Measurements from ENCODE around the gene VIPAS39. TPM values are rescaled to one million over a fixed set of nuclear protein-coding genes. Genes with fewer than 3 reads are reported as not detected.

VIPAS39 gene
- total RNA-seq: 10 to 100 TPM; 25.8 to 31.0 TPM

GRCh38 chr14:77457522-77458248, at the start of gene VIPAS39, which contains the start of gene AHSA1:
Gene VIPAS39 (minus strand): TSS chr14:77457601. CDS start chr14:77454102, 3,499 bp downstream.
Gene AHSA1 (plus strand): TSS chr14:77458093. CDS start chr14:77458190, 97 bp downstream.

GRCh38 chr14:77498120-77498979, 40.9 kb upstream of the VIPAS39 start, which contains the start of gene ISM2:
Gene ISM2 (minus strand): TSS chr14:77498816. CDS start chr14:77498793, 23 bp downstream.

GRCh38 chr14:77423423-77423822, 34.0 kb downstream of the VIPAS39 start, which contains the start of gene NOXRED1:
Gene NOXRED1 (minus strand): TSS chr14:77423523. CDS start chr14:77422889, 634 bp downstream.

GRCh38 chr14:77376771-77377501, 80.5 kb downstream of the VIPAS39 start, which contains the start of the genes SAMD15 and TMED8:
Gene SAMD15 (plus strand): TSS chr14:77377379. CDS start chr14:77377419, 40 bp downstream.
Gene TMED8 (minus strand): TSS chr14:77377094. CDS start chr14:77377053, 41 bp downstream.

Small RNA genes lying within 50 kb of the gene (small RNA-seq; reads per million reads assigned to genes)
- 0 reads per million in 2 donors for gene RF00404

Other genes with a start within 250 kb of the VIPAS39 start
- not detected for gene NGB, start 186.4 kb downstream of the VIPAS39 start, total RNA-seq
- 10 to 100 TPM; 18.2 to 27.3 TPM for gene POMT2, start 136.7 kb downstream of the VIPAS39 start, total RNA-seq
- 10 to 100 TPM; 27.0 to 64.4 TPM for gene GSTZ1, start 136.6 kb downstream of the VIPAS39 start, total RNA-seq
- gene TMED8, start 80.5 kb downstream of the VIPAS39 start, total RNA-seq: 10 to 100 TPM; 19.6 to 28.0 TPM
- gene SAMD15, start 80.2 kb downstream of the VIPAS39 start, total RNA-seq: 1 to 10 TPM; 1.0 to 2.0 TPM
- 1 to 10 TPM in 1 of 2 donors, under 1 TPM in 1; 0.33 to 1.4 TPM for gene NOXRED1, start 34.1 kb downstream of the VIPAS39 start, total RNA-seq
- 100 to 1,000 TPM in 1 of 2 donors, 10 to 100 TPM in 1; 97.0 to 196 TPM for gene AHSA1, start 492 bp upstream of the VIPAS39 start, total RNA-seq
- gene ISM2, start 41.2 kb upstream of the VIPAS39 start, total RNA-seq: not detected
- gene SPTLC2, start 159.0 kb upstream of the VIPAS39 start, total RNA-seq: 10 to 100 TPM; 29.3 to 40.3 TPM